Measurements from ENCODE around the gene PHKB. TPM values are rescaled to one million over a fixed set of nuclear protein-coding genes. Genes with fewer than 3 reads are reported as not detected.
A peak's percentile ranks its signal among the peaks of the same experiment; 100 is the strongest.
"Not testable (repeated sequence)": the region's sequence is repeated elsewhere in the genome, so short reads cannot be mapped to it uniquely, and the experiment has no call there.

Gene PHKB
- polyA plus RNA-seq, 6 donors from 2014 or later = 47.0 to 67.9 (median 56.1) TPM

- Mint-ChIP-seq H3K4me1 (peaks cover 34 to 64% (median 51%) of the 10 kb centered on the region in 3 donors), H3K9me3 (no peaks in the 10 kb centered on the region)
- ATAC-seq (ENCODE audit: low read depth in 2 of 2) = no peak
Observed at GRCh38 chr16:47459603-47460002, 1.5 kb upstream of the PHKB start.

GRCh38 chr16:47460359-47460710 is 796 bp upstream of the PHKB start:
- Mint-ChIP-seq H3K4me1 (peaks cover 37 to 71% (median 54%) of the 10 kb centered on the region in 3 donors), H3K4me3 (peak overlapping the region; percentile 90 to 99 (median 96)), H3K27me3 (no peaks in the 10 kb centered on the region), H3K27ac (peak overlapping the region; percentile 92 to 100 (median 95)), H3K36me3 (peaks cover 6 to 10% of the 10 kb centered on the region in 2 donors), H3K9me3 (no peaks in the 10 kb centered on the region)
- no peak for ATAC-seq (ENCODE audit: low read depth in 2 of 2)
- no peak for DNase-seq

More at GRCh38 chr16:47459603-47460002, 1.5 kb upstream of the PHKB start:
- peaks cover 10 to 12% of the 10 kb centered on the region in 2 donors for H3K36me3 Mint-ChIP-seq
- no peak for DNase-seq
- peak overlapping the region; percentile 90 to 99 (median 96) for H3K4me3 Mint-ChIP-seq
- H3K27me3 Mint-ChIP-seq = no peaks in the 10 kb centered on the region
- peak overlapping the region in 5 of 6 donors; percentile 92 to 97 (median 94) for H3K27ac Mint-ChIP-seq

- H3K9me3 Mint-ChIP-seq = no peaks in the 10 kb centered on the region
Observed at GRCh38 chr16:47461598-47462266, 601 bp downstream of the PHKB start.

GRCh38 chr16:47463771-47464624 is 2.9 kb downstream of the PHKB start:
- no peaks in the 10 kb centered on the region for H3K27me3 Mint-ChIP-seq
- H3K36me3 Mint-ChIP-seq = peaks cover 6 to 13% of the 10 kb centered on the region in 2 donors
- H3K4me1 Mint-ChIP-seq = peaks cover 42 to 79% (median 68%) of the 10 kb centered on the region in 3 donors
- peak overlapping the region; percentile 5 to 75 (median 52) for H3K27ac Mint-ChIP-seq
- DNase-seq = no peak
- no peaks in the 10 kb centered on the region for H3K9me3 Mint-ChIP-seq
- no peak for ATAC-seq (ENCODE audit: low read depth in 2 of 2)
- peak overlapping the region in 7 of 8 donors; percentile 19 to 90 (median 48) for H3K4me3 Mint-ChIP-seq

More at GRCh38 chr16:47461598-47462266, 601 bp downstream of the PHKB start:
- H3K36me3 Mint-ChIP-seq = peaks cover 6 to 10% of the 10 kb centered on the region in 2 donors
- no peaks in the 10 kb centered on the region for H3K27me3 Mint-ChIP-seq
- peaks cover 43 to 79% (median 56%) of the 10 kb centered on the region in 3 donors for H3K4me1 Mint-ChIP-seq
- H3K27ac Mint-ChIP-seq = peak overlapping the region; percentile 92 to 96 (median 94)
- DNase-seq = peak; percentile 12
- peak; percentile 2 for ATAC-seq (ENCODE audit: low read depth in 2 of 2)
- H3K4me3 Mint-ChIP-seq = peak overlapping the region; percentile 90 to 99 (median 96)

- H3K27me3 Mint-ChIP-seq = no peaks in the 10 kb centered on the region
- no peak overlapping the region for H3K27ac Mint-ChIP-seq
- peaks cover 11 to 16% of the 10 kb centered on the region in 2 donors for H3K36me3 Mint-ChIP-seq
- no peaks in the 10 kb centered on the region for H3K9me3 Mint-ChIP-seq
- H3K4me1 Mint-ChIP-seq = peaks cover 40 to 71% (median 67%) of the 10 kb centered on the region in 3 donors
- DNase-seq (no peak), ATAC-seq (ENCODE audit: low read depth in 2 of 2) (no peak)
- peak overlapping the region in 2 of 8 donors; percentile 44 to 52 for H3K4me3 Mint-ChIP-seq
Observed at GRCh38 chr16:47465919-47466630, 4.9 kb downstream of the PHKB start.

- no peak for ATAC-seq (ENCODE audit: low read depth in 2 of 2)
- H3K27ac Mint-ChIP-seq = no peak overlapping the region
- H3K4me3 Mint-ChIP-seq = peak overlapping the region in 1 of 8 donors; percentile 9
- H3K27me3 Mint-ChIP-seq = no peaks in the 10 kb centered on the region
- no peaks in the 10 kb centered on the region for H3K9me3 Mint-ChIP-seq
- H3K4me1 Mint-ChIP-seq = peaks cover 38 to 72% (median 59%) of the 10 kb centered on the region in 3 donors
- no peak for DNase-seq
- H3K36me3 Mint-ChIP-seq = peaks cover 15 to 16% of the 10 kb centered on the region in 2 donors
Observed at GRCh38 chr16:47467501-47467900, 6.4 kb downstream of the PHKB start.

- H3K36me3 Mint-ChIP-seq = peaks cover 15 to 16% of the 10 kb centered on the region in 2 donors
- not testable (repeated sequence) for H3K9me3 Mint-ChIP-seq; H3K27me3 Mint-ChIP-seq; ATAC-seq (ENCODE audit: low read depth in 2 of 2); DNase-seq
- H3K27ac Mint-ChIP-seq = peak overlapping the region in 1 of 6 donors; percentile 48
- H3K4me3 Mint-ChIP-seq = peak overlapping the region in 1 of 8 donors; percentile 9
- peaks cover 38 to 67% (median 52%) of the 10 kb centered on the region in 3 donors for H3K4me1 Mint-ChIP-seq
Observed at GRCh38 chr16:47468070-47468689, 7.0 kb downstream of the PHKB start.

GRCh38 chr16:47469227-47469626 is 8.1 kb downstream of the PHKB start:
- H3K27ac Mint-ChIP-seq = no peak overlapping the region
- H3K4me3 Mint-ChIP-seq = no peak overlapping the region
- no peak for ATAC-seq (ENCODE audit: low read depth in 2 of 2)
- peaks cover 15 to 16% of the 10 kb centered on the region in 2 donors for H3K36me3 Mint-ChIP-seq
- no peak for DNase-seq
- peaks cover 32 to 59% (median 45%) of the 10 kb centered on the region in 3 donors for H3K4me1 Mint-ChIP-seq
- H3K27me3 Mint-ChIP-seq = no peaks in the 10 kb centered on the region
- no peaks in the 10 kb centered on the region for H3K9me3 Mint-ChIP-seq

- Mint-ChIP-seq H3K9me3 (no peaks in the 10 kb centered on the region), H3K4me3 (no peak overlapping the region), H3K36me3 (peaks cover 15 to 16% of the 10 kb centered on the region in 2 donors), H3K27ac (peak overlapping the region in 1 of 6 donors; percentile 17), H3K27me3 (no peaks in the 10 kb centered on the region), H3K4me1 (peaks cover 31 to 57% (median 43%) of the 10 kb centered on the region in 3 donors)
- DNase-seq (no peak), ATAC-seq (ENCODE audit: low read depth in 2 of 2) (no peak)
Observed at GRCh38 chr16:47470211-47470610, 9.1 kb downstream of the PHKB start.

GRCh38 chr16:47470810-47471209 is 9.7 kb downstream of the PHKB start:
- Mint-ChIP-seq H3K9me3 (no peaks in the 10 kb centered on the region), H3K4me3 (no peak overlapping the region), H3K27me3 (no peaks in the 10 kb centered on the region), H3K36me3 (peaks cover 15 to 16% of the 10 kb centered on the region in 2 donors), H3K4me1 (peaks cover 27 to 51% (median 39%) of the 10 kb centered on the region in 3 donors), H3K27ac (peak overlapping the region in 4 of 6 donors; percentile 8 to 43 (median 18))
- ATAC-seq (ENCODE audit: low read depth in 2 of 2) (no peak), DNase-seq (no peak)

- H3K4me3 Mint-ChIP-seq; H3K27me3 Mint-ChIP-seq; H3K9me3 Mint-ChIP-seq; ATAC-seq (ENCODE audit: low read depth in 2 of 2); H3K27ac Mint-ChIP-seq; DNase-seq: not testable (repeated sequence)
- peaks cover 11 to 12% of the 10 kb centered on the region in 2 donors for H3K36me3 Mint-ChIP-seq
- peaks cover 26 to 40% (median 35%) of the 10 kb centered on the region in 3 donors for H3K4me1 Mint-ChIP-seq
Observed at GRCh38 chr16:47473004-47473403, 11.9 kb downstream of the PHKB start.

- ATAC-seq (ENCODE audit: low read depth in 2 of 2) = no peak
- no peaks in the 10 kb centered on the region for H3K9me3 Mint-ChIP-seq
- H3K27me3 Mint-ChIP-seq = no peaks in the 10 kb centered on the region
- H3K4me1 Mint-ChIP-seq = peaks cover 20 to 39% (median 30%) of the 10 kb centered on the region in 3 donors
- H3K4me3 Mint-ChIP-seq = no peak overlapping the region
- H3K27ac Mint-ChIP-seq = no peak overlapping the region
- no peak for DNase-seq
- H3K36me3 Mint-ChIP-seq = peaks cover 5 to 9% of the 10 kb centered on the region in 2 donors
Observed at GRCh38 chr16:47473792-47474191, 12.7 kb downstream of the PHKB start.

All from naive B cell (primary cell).